GM12878 (cell line): ENCODE results near the gene PLK1. TPM values are rescaled to one million over a fixed set of nuclear protein-coding genes. Genes with fewer than 3 reads are reported as not detected.

ENCODE experiments used
- ATAC-seq: fragments of 200-7000 bp; cut with Tn5 transposase; 3 replicates; pipeline ENCODE4 v1.9.1; 2020; ENCODE audit warnings: mild to moderate bottlenecking, moderate library complexity
- Bru-seq: library from RNA; stranded (reverse); fragments of 400-500 nt; gene quantifications from one replicate; lab custom pipeline; 2021; lab: Mats Ljungman, UMichigan
- BruChase-seq, 2 experiments: library from RNA; stranded (reverse); fragments of 400-500 nt; gene quantifications; one replicate each; lab custom pipeline; 2021; lab: Mats Ljungman, UMichigan
- BruUV-seq: library from RNA; stranded (reverse); fragments of 400-500 nt; replicated peaks from 2 replicates; lab custom pipeline; 2021; lab: Mats Ljungman, UMichigan
- CTCF ChIA-PET: fragments of 300-600 bp; sonication (Branson Sonifier 250); formaldehyde crosslinking; extraction: SDS; loops from one replicate; lab custom pipeline; 2021; ENCODE audit warnings: inconsistent platforms; lab: Yijun Ruan, JAX
- POLR2A ChIA-PET: fragments of 350-600 bp; formaldehyde crosslinking; extraction: SDS; loops from one replicate; lab custom pipeline; 2021; ENCODE audit warnings: inconsistent platforms; lab: Charles Lee
- RAD21 ChIA-PET: fragments of 300-600 bp; sonication (Branson Sonifier 250); formaldehyde crosslinking; loops from one replicate; lab custom pipeline; 2023; ENCODE audit warnings: antibody characterized with exemption; ENCODE audit not compliant: unreplicated experiment; lab: Charles Lee
- SMC1A ChIA-PET: fragments of 300-600 bp; sonication (Branson Sonifier 250); formaldehyde crosslinking; loops from one replicate; lab custom pipeline; 2023; ENCODE audit not compliant: unreplicated experiment, uncharacterized antibody; lab: Charles Lee
- DNase-seq: peaks from one replicate; pipeline ENCODE4 v3.0.0-alpha.2; 2011; ENCODE audit warnings: low read depth, low spot score
- FAIRE-seq: peaks from 3 replicates; lab custom pipeline; 2011; peaks lifted over from hg19 to GRCh38; lab: Jason Lieb, UNC
- H2AFZ ChIP-seq: 2 replicates; pipeline ENCODE4 v1.6.0; 2011; ENCODE audit warnings: low read depth, low read length, control low read depth; ENCODE audit not compliant: control insufficient read depth
- H3K27ac ChIP-seq: 2 replicates; pipeline ENCODE4 v1.5.1; 2011; ENCODE audit warnings: control low read depth; ENCODE audit not compliant: control insufficient read depth, insufficient read depth
- H3K27me3 ChIP-seq, 2 experiments: replicated peaks in 1 of 2; 2 replicates each; pipeline versions ENCODE4 v1.6.0 to v1.6.1; 2011; ENCODE audit warnings: low read length in 1 of 2; ENCODE audit not compliant: control insufficient read depth in 2 of 2, insufficient read depth in 2 of 2
- H3K36me3 ChIP-seq, 2 experiments: 2 replicates each; pipeline ENCODE4 v1.5.1; 2011; ENCODE audit warnings: low read length in 1 of 2; ENCODE audit not compliant: control insufficient read depth in 2 of 2, insufficient read depth in 2 of 2
- H3K4me1 ChIP-seq: 2 replicates; pipeline ENCODE4 v1.6.1; 2011; ENCODE audit warnings: mild to moderate bottlenecking, low read length, moderate library complexity, mixed read lengths; ENCODE audit not compliant: control insufficient read depth, insufficient read depth
- H3K4me2 ChIP-seq: 2 replicates; pipeline ENCODE4 v1.6.0; 2011; ENCODE audit warnings: control low read depth; ENCODE audit not compliant: control insufficient read depth, insufficient read depth
- H3K4me3 ChIP-seq: fragments of 200-600 bp; sonication (generic); 2 replicates; pipeline ENCODE4 v1.5.1; 2016
- H3K79me2 ChIP-seq: 2 replicates; pipeline ENCODE4 v1.6.0; 2011; ENCODE audit warnings: low read length; ENCODE audit not compliant: control insufficient read depth, insufficient read depth
- H3K9ac ChIP-seq: 2 replicates; pipeline ENCODE4 v1.8.0; 2011; ENCODE audit warnings: low read length, control low read depth, mixed read lengths; ENCODE audit not compliant: control insufficient read depth, insufficient read depth
- H3K9me3 ChIP-seq: replicated peaks from 3 replicates; pipeline ENCODE4 v1.5.1; 2011; ENCODE audit warnings: mild to moderate bottlenecking, low read length; ENCODE audit not compliant: control insufficient read depth, insufficient read depth
- H4K20me1 ChIP-seq: 2 replicates; pipeline ENCODE4 v1.6.0; 2011; ENCODE audit not compliant: control insufficient read depth, insufficient read depth
- BHLHE40 ChIP-seq, 2 experiments: fragments of 450-650 bp in 1 of 2; IDR thresholded peaks; 2 replicates each; pipeline ENCODE4 v1.6.1; 2011 to 2017; ENCODE audit warnings: low read depth in 2 of 2, borderline replicate concordance in 1 of 2, improper control_type of control experiment in 1 of 2, low read length in 1 of 2, mild to moderate bottlenecking in 1 of 2
- CREB1 ChIP-seq: IDR thresholded peaks from 2 replicates; pipeline ENCODE4 v1.6.1; 2012; ENCODE audit warnings: low read depth, mild to moderate bottlenecking, inconsistent platforms
- CREM ChIP-seq: IDR thresholded peaks from 2 replicates; pipeline ENCODE4 v1.6.1; 2014; ENCODE audit warnings: antibody characterized with exemption, low read depth
- EED ChIP-seq: sonication (generic); IDR thresholded peaks from 2 replicates; pipeline ENCODE4 v1.6.1; 2016; ENCODE audit warnings: antibody characterized with exemption, low read depth
- GABPA ChIP-seq: IDR thresholded peaks from 2 replicates; pipeline ENCODE4 v1.6.1; 2014; ENCODE audit warnings: antibody characterized with exemption, low read depth, mild to moderate bottlenecking, inconsistent platforms
- HCFC1 ChIP-seq: fragments of 150-350 bp; IDR thresholded peaks from 2 replicates; pipeline ENCODE4 v1.6.1; 2014; ENCODE audit warnings: low read length
- HDAC6 ChIP-seq: fragments of 200-600 bp; sonication (generic); IDR thresholded peaks from one replicate; pipeline ENCODE4 v1.8.0; 2017; ENCODE audit warnings: antibody characterized with exemption; ENCODE audit not compliant: unreplicated experiment
- MEF2A ChIP-seq: IDR thresholded peaks from 2 replicates; pipeline ENCODE4 v1.6.1; 2011; ENCODE audit warnings: low read depth, mild to moderate bottlenecking, low read length, moderate library complexity; ENCODE audit not compliant: insufficient read depth
- MYC ChIP-seq: IDR thresholded peaks from 2 replicates; pipeline ENCODE4 v1.6.1; 2011; ENCODE audit warnings: mild to moderate bottlenecking, low read length, moderate library complexity, inconsistent platforms; ENCODE audit not compliant: insufficient read depth, insufficient replicate concordance, insufficient read length, severe bottlenecking
- NRF1 ChIP-seq: conservative IDR thresholded peaks from 2 replicates; pipeline ENCODE4 v1.6.1; 2011; ENCODE audit warnings: mild to moderate bottlenecking, low read depth, low read length, improper control_type of control experiment
- PAX5 ChIP-seq: IDR thresholded peaks from 2 replicates; pipeline ENCODE4 v1.6.1; 2011; ENCODE audit warnings: low read depth, low read length, borderline replicate concordance
- PAX8 ChIP-seq: fragments of 450-650 bp; IDR thresholded peaks from 2 replicates; pipeline ENCODE4 v1.6.1; 2017; ENCODE audit warnings: mild to moderate bottlenecking, moderate library complexity
- PBX3 ChIP-seq: IDR thresholded peaks from 2 replicates; pipeline ENCODE4 v1.6.1; 2011; ENCODE audit warnings: mild to moderate bottlenecking, low read depth, low read length, moderate library complexity; ENCODE audit not compliant: insufficient replicate concordance
- RAD21 ChIP-seq: IDR thresholded peaks from 2 replicates; pipeline ENCODE4 v1.6.1; 2011; ENCODE audit warnings: mild to moderate bottlenecking, low read depth, low read length, moderate library complexity; ENCODE audit not compliant: insufficient read depth
- SMAD5 ChIP-seq: IDR thresholded peaks from 2 replicates; pipeline ENCODE4 v1.6.1; 2016; ENCODE audit warnings: antibody characterized with exemption, low read depth
- SMARCA5 ChIP-seq: fragments of 450-650 bp; IDR thresholded peaks from 2 replicates; pipeline ENCODE4 v1.6.1; 2017; ENCODE audit warnings: mild to moderate bottlenecking
- TCF12 ChIP-seq: IDR thresholded peaks from 2 replicates; pipeline ENCODE4 v1.6.1; 2011; ENCODE audit warnings: low read depth, mild to moderate bottlenecking, low read length
- WGBS: methylation state at CpG from one replicate; pipeline ENCODE4 v1.1.6; 2016; ENCODE audit warnings: low lambda C conversion rate; ENCODE audit not compliant: insufficient replicate concordance, insufficient coverage; ENCODE audit errors: missing lambda C conversion rate; 5-methylcytosine and 5-hydroxymethylcytosine counted together
- in situ Hi-C: fragments of 300-500 bp; cut with MboI; formaldehyde crosslinking; loops from 9 replicates; pipeline ENCODE4 v1.14.3; 2018; ENCODE audit warnings: mixed read lengths
- intact Hi-C: fragments of 100-400 bp; cut with micrococcal nuclease; formaldehyde crosslinking; loops from one replicate; pipeline ENCODE4 v1.14.2; 2022; ENCODE audit not compliant: unreplicated experiment
- long read RNA-seq, 2 experiments: library from polyadenylated mRNA; unstranded; transcript quantifications; one replicate each; pipeline ENCODE4 v2.0.0, GENCODE V29; 2019 to 2020
- polyA minus RNA-seq, 3 experiments: library from RNA; depleted of rRNA, polyadenylated mRNA; stranded (reverse); fragments of >200 nt; gene quantifications; 2 replicates each; pipeline ENCODE4 v1.2.3, GENCODE V29; 2011
- polyA plus RNA-seq, 11 experiments: library from polyadenylated mRNA; depleted of rRNA in 4 of 11; unstranded in 6 of 11; stranded (reverse) in 5 of 11; fragments of >200 nt; fragmentation: Nextera tagmentation in 4 of 11; fragmentation: Illumina TruSeq in 1 of 11; extraction: Ambion mirVana in 4 of 11; extraction: Trizol in 1 of 11; gene quantifications; 1 replicate in 1 of 11; 2 replicates in 10 of 11; pipeline versions ENCODE4 v1.2.1 to v1.2.3, GENCODE V29; 2011 to 2016; ENCODE audit warnings: inconsistent platforms in 2 of 11, missing spikeins in 2 of 11, low read depth in 1 of 11
- total RNA-seq, 4 experiments: library from RNA; depleted of rRNA in 3 of 4; stranded (reverse); fragments of >200 nt in 3 of 4; fragmentation: Illumina TruSeq in 1 of 4; extraction: Trizol in 1 of 4; gene quantifications; 2 replicates each; pipeline versions ENCODE4 v1.2.1 to v1.2.3, GENCODE V29; 2013 to 2021

PLK1 gene
- total RNA-seq (2013; cell fraction: nucleolus; rRNA removed) = 30.3 and 31.3 TPM in 2 replicates
- total RNA-seq (2014; rRNA removed) (67.2 and 79.9 TPM in 2 replicates), total RNA-seq (2014; rRNA removed; fragmentation: Illumina TruSeq; extraction: Trizol) (23.4 and 27.3 TPM in 2 replicates), total RNA-seq (2021) (120 and 124 TPM in 2 replicates), polyA plus RNA-seq (2011; rRNA removed) (31.1 and 59.2 TPM in 2 replicates), polyA plus RNA-seq (2014; fragmentation: Illumina TruSeq; extraction: Trizol) (145 and 189 TPM in 2 replicates), polyA plus RNA-seq (2014; fragmentation: Nextera tagmentation; extraction: Ambion mirVana) (10 to 100 TPM; 11.3 to 19.5 TPM), polyA plus RNA-seq (2014; rRNA removed) (89.2 and 107 TPM in 2 replicates), polyA plus RNA-seq (2016; fragmentation: Nextera tagmentation; extraction: Ambion mirVana) (100 to 1,000 TPM; 184 to 191 TPM), polyA minus RNA-seq (2011; rRNA and poly(A)+ RNA removed) (91.2 and 129 TPM in 2 replicates), Bru-seq, nascent RNA (percentile 73 among the genes with signal in this experiment), BruChase-seq, experiment 1, labeled RNA remaining after a 6-hour chase (percentile 85 among the genes with signal in this experiment), BruChase-seq, experiment 2, labeled RNA remaining after a 2-hour chase (percentile 84 among the genes with signal in this experiment)
- polyA plus RNA-seq (2011; ENCODE audit: low read depth) = 34.9 TPM
- 130 and 143 TPM in 2 replicates for polyA plus RNA-seq (2011; cell fraction: cytosol; rRNA removed)
- 110 and 138 TPM in 2 replicates for polyA plus RNA-seq (2011; cell fraction: nucleus; rRNA removed)
- polyA plus RNA-seq (2012) = 57.2 and 62.7 TPM in 2 replicates
- polyA minus RNA-seq (2011; cell fraction: cytosol; rRNA and poly(A)+ RNA removed) = 66.0 and 72.7 TPM in 2 replicates
- polyA minus RNA-seq (2011; cell fraction: nucleus; rRNA and poly(A)+ RNA removed) = 30.6 and 52.5 TPM in 2 replicates
- long read RNA-seq, experiment 1, transcript PLK1-201 (10 exons, 2,227 nt) = major isoform, 236 of 256 reads
- long read RNA-seq, experiment 1, partial matches to known transcripts = 5 of 256 reads
- long read RNA-seq, experiment 1, other reads (novel, unspliced or antisense) = 15 of 256 reads
- long read RNA-seq, experiment 2, full-length matches to known transcripts = 53 of 63 reads
- long read RNA-seq, experiment 2, partial matches to known transcripts = 7 of 63 reads
- long read RNA-seq, experiment 2, other reads (novel, unspliced or antisense) = 3 of 63 reads

- Histone ChIP-seq H3K4me3 (peak within 1 kb of the TSS; percentile 97), H3K9ac (peak within 1 kb of the TSS; percentile 93), H4K20me1 (no peaks in the 10 kb centered on the region; the same call in 1 of the 2 replicates), H3K9me3 (no peaks in the 10 kb centered on the region), H3K36me3 (peaks cover 11 to 22% of the 10 kb centered on the region in 2 experiments), H3K4me1 (peaks cover 17% of the 10 kb centered on the region), H3K27ac (peak within 1 kb of the TSS; percentile 85), H3K27me3 (no peaks in the 10 kb centered on the region), H3K4me2 (peak within 1 kb of the TSS; percentile 94), H3K79me2 (peaks cover 42% of the 10 kb centered on the region), H2AFZ (peak within 1 kb of the TSS; percentile 69)
- no TSS peak for BruUV-seq
- in situ Hi-C loops = no loop called here
- FAIRE-seq (peak; percentile 70), ATAC-seq (peak; percentile 98), DNase-seq (peak; percentile 37)
- ChIA-PET RAD21 (interaction anchor here (0.7 to 2.0 kb wide), 6 partner anchors 9 to 125 kb away, joined by 3 to 6 read pairs (median 5); no protein-coding TSS in a partner anchor), POLR2A (interaction anchor here (0.9 to 1.4 kb wide), 4 partner anchors 9 to 38 kb away, joined by 3 to 4 read pairs (median 4); no protein-coding TSS in a partner anchor), CTCF (interaction anchor here (0.6 to 4.5 kb wide), 12 partner anchors 11 to 826 kb away, joined by 3 to 26 read pairs (median 5); partner anchors contain the start of gene NDUFAB1), SMC1A (interaction anchor here (1.0 to 1.5 kb wide), 4 partner anchors 26 to 71 kb away, joined by 3 to 4 read pairs (median 3); partner anchors contain the start of gene DCTN5)
- 2% methylated on average over 75 of the region's 75 CpGs for WGBS
- intact Hi-C loops = loop anchor here (5.0 kb wide), 1 partner anchor 36 kb away; the partner anchor contains the start of genes DCTN5 and PALB2
- peak; percentile 30; the same call in 1 of the 2 replicates for TF ChIP-seq RAD21
- TF ChIP-seq GABPA = no peak
- 0 out of 2 replicates have a peak, but pooled peaks have one; percentile 19 for TF ChIP-seq MEF2A
- 0 out of 2 replicates have a peak, but pooled peaks have one; percentile 31 for TF ChIP-seq TCF12
- TF ChIP-seq EED = peak; percentile 57; the same call in 1 of the 2 replicates
- no peak for TF ChIP-seq SMAD5
- TF ChIP-seq PAX8 = no peak
- TF ChIP-seq BHLHE40 (IDR thresholded peaks at IDR 0.05; ENCODE audit: borderline replicate concordance in 1 of 2, low read depth in 2 of 2, low read length in 1 of 2) = 0 out of 4 replicates have a peak, but pooled peaks of 1 of the 2 experiments have one; percentile 32
- TF ChIP-seq HCFC1 = 0 out of 2 replicates have a peak, but pooled peaks have one; percentile 28
- TF ChIP-seq HDAC6 = no peak
- 0 out of 2 replicates have a peak, but pooled peaks have one; percentile 21 for TF ChIP-seq NRF1
- TF ChIP-seq CREB1 = peak; percentile 71
- TF ChIP-seq PBX3 = peak; percentile 86
- no peak for TF ChIP-seq MYC
- no peak for TF ChIP-seq PAX5
- TF ChIP-seq SMARCA5 = 0 out of 2 replicates have a peak, but pooled peaks have one; percentile 49
- TF ChIP-seq CREM = peak; percentile 73; the same call in 1 of the 2 replicates
These were observed at the start of gene PLK1 for GRCh38 chr16:23678430-23679273. TSS of gene PLK1 (plus strand) at chr16:23678889. CDS start at chr16:23678933, 44 bp downstream.
